ENCODE measurements around the gene NGRN.
A peak's percentile ranks its signal among the peaks of the same experiment; 100 is the strongest.

GRCh38 chr15:90249203-90249863, 16.1 kb upstream of the NGRN start, which contains the start of gene TTLL13:
- TF ChIP-seq CTCF (IDR thresholded peaks at IDR 0.05) (peak in 1 of 12 donors; percentile 4), POLR2A (IDR thresholded peaks at IDR 0.05) (peak in 1 of 2 donors; percentile 59)
